Measurements from ENCODE around the gene ANKRD23.
A peak's percentile ranks its signal among the peaks of the same experiment; 100 is the strongest.
"Not testable (repeated sequence)": the region's sequence is repeated elsewhere in the genome, so short reads cannot be mapped to it uniquely, and the experiment has no call there.

The ANKRD23 gene

DNA sequence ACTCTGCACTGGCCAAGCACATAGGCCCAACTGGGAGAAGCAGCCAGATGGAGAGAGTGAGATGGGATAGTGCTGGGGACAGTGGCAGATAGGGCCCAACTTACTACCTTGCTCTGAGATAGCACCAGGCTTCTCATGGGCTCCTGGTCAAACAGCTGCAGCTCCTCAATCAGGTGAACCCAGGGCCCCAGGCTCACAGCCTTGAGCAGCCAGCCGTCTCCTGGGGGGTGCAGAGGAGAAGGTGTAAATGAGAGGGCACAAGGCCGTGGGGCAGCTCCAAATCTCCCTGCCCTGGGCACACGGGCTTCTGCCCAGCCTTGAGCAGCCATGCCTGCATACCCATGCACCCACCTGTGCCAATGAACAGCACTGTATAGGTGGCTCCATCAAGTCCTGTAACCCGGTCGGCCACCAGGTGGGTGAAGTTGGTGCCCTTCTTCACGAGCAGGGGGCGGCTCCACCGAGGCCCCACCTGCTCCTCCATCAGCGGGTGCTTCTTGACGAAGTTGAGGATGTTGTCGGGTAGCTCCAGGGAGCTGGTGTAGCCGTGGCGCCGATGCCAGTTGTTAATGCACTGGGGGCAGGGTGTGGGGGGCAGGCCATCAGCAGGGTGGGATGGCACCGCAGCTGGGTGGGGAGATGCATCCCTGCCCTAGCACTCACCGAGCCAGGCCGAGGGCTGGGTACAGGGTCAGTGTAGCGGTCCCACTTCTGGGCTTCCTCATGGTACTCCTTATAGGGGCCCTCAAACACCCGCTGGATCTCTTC, 19.9 kb upstream of the ANKRD23 start:
- no peak for DNase-seq (ENCODE audit: low read depth)

DNA sequence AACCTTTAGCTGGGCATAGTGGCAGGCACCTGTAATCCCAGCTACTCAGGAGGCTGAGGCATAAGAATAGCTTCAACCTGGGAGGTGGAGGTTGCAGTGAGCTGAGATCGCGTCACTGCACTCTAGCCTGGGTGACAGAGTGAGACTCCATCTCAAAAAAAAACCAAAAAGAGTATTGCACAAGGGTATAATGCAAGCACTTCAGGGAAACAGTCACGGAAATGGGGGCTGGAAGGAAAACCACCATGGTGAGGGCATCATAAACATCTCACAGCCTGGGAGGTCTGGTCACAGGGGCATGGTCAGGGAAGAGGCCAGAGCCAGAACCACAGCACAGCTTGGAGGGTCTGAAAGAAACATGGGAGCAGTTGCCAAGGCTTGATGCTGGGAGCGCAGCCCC, 19.2 kb upstream of the ANKRD23 start:
- DNase-seq (ENCODE audit: low read depth), result not testable (repeated sequence)

DNA sequence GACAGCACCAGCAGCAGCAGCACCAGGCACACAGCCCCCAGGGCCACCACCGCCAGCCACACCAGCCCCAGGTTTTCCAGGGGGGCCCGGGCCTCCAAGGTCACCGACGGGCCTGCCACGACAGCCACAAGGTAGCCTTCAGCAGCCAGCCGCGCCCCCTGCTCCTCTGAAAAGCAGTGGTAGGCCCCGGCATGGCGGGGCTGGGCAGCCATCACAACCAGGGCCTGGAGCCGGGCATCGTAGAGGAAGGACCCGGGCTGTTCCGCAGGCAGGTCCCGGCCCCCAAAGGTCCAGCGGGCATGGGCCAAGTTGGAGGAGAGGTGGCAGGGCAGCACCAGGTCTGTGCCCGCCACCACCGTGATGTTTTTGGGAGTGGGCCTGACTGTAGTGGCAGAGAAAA, 17.3 kb upstream of the ANKRD23 start:
- no peak for DNase-seq (ENCODE audit: low read depth)

DNA sequence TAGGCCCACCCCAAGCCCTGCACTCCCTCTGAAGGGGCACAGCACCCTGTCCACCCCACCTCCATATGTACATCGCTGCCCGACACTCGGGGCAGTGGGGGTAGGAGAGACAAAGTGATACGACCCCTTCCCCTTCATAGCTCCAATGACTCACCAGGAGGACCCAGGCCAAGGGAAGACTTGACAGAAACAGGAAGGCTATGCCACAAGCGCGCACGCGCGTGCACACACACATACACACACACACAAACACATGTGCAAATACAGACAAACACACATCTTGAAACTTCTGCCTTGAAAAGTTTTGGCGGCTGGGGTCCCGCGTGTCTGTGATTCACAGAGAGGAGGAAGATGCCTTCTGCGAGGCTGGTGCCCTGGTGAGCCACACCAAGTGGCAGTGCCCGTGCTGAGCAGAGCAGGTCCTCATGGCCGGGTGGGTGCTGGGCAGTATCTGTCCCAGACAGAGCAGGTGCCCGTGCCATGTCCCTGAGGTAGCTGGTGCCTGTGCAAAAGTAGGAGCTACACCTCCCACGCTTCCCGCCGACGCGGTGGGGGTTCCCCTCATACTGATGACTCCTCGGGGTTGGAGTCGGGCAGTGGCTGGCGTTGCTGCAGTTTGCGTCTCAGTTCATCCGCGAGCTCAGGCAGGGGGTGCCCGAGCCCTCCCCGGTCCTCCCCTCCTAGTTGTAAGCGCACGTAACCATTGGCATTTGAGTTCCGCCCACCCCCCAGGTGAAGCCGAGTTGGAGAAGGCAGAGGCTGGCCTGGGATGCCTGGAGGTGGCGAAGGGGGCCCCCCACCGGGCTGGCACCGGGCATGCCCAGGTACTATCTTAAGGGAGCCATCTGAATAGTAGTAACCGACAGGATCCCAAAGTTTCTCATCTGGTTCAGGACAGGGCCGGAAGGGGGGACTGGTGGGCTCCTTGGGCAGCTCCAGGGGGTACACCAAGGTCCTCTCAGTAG, 16.5 kb upstream of the ANKRD23 start:
- DNase-seq (ENCODE audit: low read depth), result no peak

DNA sequence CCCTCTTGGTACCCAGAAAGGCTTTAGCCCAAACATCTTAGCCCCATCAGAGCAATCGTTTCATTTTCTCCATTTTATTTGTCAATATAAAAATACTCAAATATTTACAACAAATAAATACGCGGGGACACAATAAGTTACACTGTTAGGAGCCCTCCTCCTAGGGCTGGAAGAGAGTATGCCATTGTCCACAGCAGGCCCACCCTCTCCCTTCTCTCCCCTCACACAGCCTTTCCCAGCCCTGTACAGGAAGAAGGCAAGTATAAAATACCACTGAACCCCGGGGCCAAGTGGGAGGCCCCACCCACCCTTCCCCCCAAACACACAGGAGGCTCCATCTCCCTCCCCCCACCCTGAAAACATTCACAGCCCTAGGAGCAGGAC, 15.9 kb upstream of the ANKRD23 start:
- DNase-seq (ENCODE audit: low read depth), result no peak

DNA sequence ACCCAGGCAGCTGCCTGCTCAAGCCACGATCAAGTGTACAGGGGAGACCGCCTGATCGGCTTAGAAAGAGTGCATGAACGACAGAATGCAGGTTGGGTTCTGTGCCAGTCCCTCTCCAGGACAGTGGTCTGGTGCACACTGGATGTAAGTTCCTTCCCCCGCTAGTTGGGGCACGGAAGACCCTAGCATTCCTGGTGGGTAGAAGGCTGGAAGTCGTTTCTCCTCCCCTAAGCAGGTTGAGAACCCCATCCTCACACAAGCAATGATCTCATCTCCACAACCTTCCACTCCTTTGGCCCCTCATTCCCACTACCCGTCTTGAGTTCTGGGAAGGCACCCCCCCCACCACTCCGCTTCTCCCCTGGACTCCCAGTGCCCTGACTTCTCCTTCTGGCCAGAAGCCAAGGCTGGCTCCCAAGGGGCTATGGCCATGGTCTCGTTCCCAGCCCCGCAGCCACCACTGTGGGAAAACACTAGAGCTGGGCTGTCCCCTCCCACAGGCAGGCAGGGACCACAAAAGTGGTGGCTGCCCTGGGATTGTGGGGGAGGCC, 15.4 kb upstream of the ANKRD23 start:
- DNase-seq (ENCODE audit: low read depth), result no peak

DNA sequence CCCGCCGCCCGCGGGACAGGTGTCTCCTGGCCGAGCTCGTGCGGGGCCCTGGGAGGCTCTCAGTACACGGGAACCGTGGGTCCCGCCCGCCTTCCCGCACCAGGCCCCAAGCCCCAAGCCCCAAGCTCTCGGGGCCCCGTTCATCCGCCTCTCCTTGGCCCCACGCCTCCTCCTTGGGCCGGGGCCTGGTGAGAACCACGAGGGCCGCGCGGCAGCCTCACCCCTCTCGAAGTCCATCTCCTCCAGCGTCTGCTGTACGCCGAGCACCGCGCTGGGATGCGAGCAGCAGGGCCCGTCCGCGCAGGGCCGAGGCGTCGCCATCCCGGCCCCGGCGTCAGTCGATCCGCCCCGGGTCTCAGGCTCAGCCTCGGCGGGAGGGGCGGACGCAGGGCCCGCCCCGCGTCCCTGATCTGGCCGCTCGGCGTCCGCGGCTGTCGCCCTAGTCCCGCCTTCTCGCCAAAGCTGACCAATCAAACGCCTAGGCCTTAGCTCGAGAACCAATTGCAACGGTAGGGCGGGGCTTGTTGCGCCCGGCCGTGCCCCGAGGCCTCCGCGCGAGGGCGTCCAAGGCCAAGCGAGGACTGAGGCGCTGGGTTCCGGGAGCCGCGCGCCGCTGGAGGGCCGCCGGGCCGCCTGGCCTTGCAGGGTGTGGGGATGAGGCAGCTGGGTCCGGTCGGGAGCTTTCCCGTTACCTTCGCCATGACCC, 14.0 kb upstream of the ANKRD23 start, which contains the start of gene ANKRD39:
ANKRD39 (minus strand) TSS at position 350 of the 706 bp plus-strand sequence; CDS start at position 321, 29 bp downstream.
- peak; percentile 97 for DNase-seq (ENCODE audit: low read depth)

DNA sequence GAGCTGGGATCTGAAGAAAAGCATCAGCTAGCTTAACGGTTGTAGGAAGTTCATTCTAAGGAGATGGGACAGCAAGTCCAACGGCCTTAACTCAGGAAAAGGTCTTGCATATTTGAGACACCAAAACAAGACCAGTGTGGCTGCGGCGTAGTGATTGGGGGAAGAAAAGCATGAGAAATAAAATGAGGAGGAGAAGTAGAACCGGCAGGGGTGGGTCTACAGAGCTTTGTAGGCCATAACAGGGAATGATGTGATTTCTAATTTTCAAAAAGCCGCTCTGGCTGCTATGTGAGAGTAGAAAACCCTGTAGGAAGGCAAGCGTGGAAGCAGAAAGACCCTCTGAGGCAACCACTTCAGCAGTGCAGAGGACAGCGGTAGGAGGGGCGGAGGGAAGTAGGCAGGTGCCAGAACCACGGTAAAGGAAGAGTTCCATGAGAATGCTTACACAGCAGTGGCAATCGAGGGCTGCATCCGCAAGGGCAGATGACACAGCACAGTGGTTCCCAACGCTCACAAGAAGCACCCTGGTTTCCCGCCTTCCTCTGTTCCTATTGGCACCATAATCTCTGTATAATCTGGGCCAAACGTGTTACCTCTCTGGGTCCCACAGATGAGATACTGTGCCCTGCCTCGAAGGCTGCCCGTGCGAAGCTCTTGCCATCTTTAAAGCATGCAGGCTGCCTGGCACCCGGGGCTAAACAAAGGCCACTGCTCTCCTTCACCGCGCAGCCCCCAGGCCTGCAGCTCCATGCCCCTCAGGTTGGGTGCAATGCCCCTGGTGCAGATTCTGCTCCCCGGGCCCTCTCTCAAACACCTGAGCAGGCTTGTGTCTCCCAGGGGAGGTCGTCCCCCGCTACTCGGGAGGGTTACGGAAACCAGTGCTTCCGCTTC, 13.2 kb upstream of the ANKRD23 start:
- DNase-seq (ENCODE audit: low read depth), result no peak

DNA sequence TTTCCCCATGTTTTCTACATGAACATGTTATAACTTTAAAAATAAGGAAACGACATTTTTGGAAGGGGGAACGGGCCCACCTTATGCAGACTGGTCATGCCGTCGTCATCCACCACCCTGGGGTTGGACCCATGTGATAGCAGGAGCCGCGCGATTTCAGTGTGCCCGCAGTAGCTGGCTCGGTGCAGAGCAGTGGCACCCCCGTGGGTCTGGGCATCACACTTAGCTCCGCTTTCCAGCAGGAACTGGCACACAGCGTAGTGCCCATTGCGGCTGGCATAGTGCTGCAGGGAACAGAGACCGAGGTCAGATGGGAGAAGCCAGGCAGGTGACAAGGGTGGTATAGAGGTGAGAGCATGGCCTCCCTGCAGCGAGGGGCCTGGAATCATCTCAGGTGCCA, 9.5 kb upstream of the ANKRD23 start:
- no peak for DNase-seq (ENCODE audit: low read depth)

DNA sequence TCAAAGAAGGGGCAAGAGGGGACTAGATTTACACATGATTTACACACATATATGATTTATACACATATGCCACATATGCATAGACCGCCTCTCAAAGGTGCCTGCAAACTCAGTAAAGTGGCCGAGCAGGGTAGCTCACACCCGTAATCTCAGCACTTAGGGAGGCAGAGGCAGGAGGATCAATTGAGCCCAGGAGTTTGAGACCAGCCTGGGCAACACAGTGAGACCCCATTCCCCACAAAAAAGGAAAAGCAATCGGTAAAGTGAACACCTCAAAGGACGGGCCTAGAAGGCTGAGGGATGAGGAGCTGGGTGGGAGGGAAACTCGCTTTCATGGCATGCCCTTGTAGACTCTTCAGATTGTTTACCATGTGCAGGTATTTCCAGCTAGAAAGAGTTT, 8.8 kb upstream of the ANKRD23 start:
- DNase-seq (ENCODE audit: low read depth), result no peak

DNA sequence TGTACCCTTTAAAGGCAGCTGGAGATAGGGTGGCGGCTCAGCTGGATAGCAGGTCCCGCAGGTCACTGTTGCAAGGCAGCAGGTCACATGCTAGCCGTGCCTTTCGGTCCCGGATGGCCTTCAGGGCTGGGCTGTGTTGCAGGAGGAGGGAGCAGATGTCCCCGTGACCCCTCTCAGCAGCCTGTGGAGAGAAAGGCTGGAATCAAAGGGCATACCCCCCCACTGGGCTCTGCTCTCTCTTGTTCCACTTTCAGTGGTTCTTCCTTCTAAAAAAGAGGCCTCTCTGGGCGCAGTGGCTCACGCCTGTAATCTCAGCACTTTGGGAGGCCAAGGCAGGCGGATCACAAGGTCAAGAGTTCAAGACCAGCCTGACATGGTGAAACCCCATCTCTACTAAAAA, 4.4 kb upstream of the ANKRD23 start:
- no peak for DNase-seq (ENCODE audit: low read depth)

DNA sequence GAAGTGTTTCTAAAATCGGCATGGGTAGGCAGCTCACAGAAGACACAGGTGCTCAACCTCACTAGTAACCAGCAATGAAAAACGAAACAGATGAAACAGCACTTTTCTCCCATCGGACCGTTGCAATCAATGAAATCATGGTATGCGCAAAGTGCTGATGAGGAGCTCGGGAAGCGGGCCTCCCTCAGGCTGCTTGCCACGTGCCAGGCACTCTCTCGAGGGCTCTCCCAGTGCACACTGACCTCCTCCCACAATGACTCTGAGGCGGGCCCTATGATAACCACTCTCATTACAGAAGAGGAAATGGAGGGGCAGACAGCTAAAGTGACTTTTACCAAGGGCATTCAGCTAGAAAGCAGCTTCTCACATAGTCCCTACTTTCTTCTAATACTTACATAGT, 3.8 kb upstream of the ANKRD23 start:
- DNase-seq (ENCODE audit: low read depth), result no peak

DNA sequence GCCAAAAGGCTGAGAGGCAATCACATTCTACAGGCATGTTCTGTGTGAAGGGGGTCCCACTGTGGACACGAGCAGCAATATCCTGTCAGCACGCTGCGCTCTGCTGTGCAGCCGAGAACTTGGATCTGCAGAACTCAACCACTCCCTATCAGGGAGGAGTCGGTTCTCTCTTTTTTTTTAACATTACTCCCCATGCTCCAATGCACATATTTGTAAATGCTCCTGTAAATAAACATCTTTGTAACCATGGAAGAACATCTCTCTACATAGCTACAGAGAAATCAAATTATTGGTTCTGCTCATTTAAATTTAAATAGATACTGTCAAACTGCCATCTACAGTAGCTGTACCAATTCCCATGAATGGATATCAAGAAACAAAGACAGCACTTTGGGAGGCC, 3.0 kb upstream of the ANKRD23 start:
- no peak for DNase-seq (ENCODE audit: low read depth)

DNA sequence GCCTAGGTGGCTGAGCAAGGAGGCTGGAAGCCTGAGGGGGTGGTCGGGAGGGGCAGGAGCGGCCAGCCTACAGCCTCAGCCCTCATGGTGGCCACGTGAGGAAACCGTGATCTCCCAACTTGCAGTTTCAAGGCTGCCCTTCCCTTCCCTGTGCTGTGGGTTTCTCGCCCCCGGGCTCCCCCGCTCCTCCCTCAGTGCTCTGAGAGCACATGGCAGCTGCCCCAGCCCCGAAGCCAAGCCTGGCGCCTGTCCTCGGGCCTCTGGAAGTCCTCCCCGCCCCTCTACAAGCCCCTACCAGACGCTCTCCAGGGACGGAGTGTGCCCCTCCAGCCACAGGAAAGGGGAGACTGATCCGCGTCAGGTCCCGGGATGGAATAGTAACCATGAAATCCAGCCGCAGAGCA, 586 bp upstream of the ANKRD23 start:
- DNase-seq (ENCODE audit: low read depth), result no peak

DNA sequence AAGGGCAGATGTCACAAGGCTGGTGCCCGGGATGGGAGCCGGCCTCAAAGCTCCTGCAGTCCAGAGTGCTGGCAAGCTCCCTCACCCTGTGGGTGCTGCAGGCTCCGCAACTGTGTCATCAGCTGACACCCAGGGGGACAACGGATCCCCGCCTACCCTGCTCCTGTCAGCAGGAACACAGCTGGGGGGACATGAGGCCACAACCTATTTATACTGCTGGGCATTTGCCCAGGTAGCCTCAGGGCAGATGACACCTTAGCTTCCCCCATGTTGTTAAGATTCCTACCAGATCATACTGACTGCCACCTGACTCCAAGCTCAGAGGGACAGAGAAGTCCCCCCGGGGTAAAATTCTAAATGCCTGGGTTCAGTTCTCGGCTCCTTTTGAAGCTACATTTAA, 1.2 kb downstream of the ANKRD23 start:
- no peak for DNase-seq (ENCODE audit: low read depth)

DNA sequence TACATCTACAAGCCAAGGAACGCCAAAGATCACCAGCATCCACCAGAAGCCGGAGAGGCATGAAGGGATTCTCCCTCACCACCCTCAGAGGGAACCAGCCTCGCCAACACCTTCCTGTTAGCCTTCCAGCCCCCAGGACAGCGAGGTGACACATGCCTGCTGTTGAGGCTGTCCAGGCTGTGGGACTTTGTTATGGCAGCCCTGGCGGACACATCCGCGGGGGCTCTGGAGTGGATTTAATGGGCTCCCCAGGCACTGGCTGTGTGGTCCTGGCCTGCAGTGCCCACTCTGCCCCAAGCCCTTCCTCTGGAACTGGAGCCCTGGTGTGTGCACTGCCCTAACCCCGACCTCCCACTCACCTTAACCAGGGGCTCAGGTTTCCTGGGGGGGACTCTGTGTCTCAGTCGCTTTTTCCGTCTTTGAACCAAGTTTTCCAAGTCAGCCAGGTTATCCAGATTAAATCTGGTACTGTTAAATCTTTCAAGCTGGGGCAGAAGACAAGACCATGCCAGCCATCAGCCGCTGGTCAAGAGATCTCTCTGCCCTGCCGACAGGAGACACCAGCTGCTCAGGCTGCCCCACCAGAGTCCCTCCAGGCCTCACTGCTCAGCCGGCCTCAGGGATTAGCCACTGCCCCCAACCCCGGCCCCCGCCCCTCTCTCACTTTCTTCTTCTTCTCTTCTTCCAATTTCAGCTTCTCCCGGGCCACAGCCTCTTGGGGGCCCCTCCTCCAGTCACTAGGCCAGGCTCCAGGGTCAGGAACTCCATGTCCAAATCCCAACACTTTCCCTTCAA, 1.9 kb downstream of the ANKRD23 start:
- DNase-seq (ENCODE audit: low read depth), result no peak

DNA sequence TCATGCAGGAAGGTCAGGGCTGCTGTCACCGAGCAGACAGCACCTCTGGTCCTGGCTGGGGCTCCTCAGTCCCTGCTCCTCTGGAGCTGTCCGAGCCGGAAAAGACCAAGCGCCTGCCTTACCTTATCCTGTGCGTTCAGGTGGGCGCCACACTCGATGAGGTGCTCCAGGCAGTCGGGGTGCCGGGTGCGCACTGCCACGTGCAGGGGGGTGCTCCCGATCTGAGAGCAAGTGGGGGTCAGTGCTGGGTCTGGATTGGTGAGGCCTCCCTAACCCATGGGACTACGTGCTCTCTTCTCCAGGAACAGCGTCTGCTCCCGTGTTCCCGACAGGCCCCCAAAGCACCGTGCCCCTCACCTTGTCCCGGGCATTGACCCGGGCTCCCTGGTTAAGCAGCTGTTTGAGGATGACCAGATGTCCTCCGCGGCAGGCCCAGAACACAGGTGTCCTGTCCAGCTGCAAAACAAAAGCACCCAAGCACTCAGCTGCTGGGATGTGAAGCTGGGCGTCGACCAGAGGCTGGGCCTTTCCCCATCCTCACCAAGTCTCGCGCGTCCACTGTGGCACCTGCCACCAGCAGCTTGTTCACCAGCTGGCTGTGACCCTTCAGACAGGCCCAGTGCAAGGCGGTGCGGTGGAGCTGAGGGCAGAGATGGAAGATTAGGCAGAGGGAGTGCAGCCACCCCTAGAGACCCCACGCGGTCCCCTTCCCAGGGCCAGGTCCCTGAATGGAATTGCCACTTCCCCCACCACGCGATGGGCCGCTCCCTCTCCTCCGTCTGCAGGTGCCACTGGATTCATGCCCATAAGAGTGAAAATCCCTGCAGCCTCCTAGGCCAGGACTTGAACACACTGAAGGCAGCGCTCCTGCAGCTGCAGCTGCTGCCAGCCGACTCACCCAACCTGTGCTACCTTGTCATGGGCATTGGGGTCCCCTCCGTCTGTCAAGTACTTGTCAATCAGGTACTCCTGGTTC, 3.7 kb downstream of the ANKRD23 start:
- no peak for DNase-seq (ENCODE audit: low read depth)

DNA sequence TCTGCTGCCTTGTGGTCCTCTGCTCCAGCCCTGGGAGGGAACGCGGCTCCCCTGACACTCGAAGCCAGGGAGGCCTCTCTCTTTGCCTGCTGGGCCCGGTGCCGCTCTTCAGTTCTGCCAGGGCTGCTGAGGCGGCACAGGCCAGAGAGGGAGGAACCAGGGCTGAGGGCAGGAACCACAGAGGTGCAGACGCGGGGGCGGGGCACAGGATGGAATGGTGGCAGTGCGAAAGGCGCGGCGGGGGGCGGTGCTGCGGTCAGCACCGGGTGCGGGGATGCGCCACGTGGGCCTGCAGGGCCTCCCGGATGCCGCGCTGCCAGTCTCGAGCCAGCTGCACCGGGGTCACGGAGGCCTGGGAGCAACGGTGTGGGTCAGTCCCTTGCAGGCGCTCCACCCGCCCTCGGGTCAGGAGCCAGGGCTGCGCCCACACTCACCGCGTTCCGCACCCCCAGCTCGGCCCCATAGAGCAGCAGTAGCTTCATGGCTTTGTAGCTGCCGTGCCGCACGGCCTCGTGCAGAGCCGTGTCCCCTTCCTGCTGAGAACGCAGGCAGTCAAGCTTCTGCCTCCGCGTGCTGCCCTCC, 4.4 kb downstream of the ANKRD23 start:
- DNase-seq (ENCODE audit: low read depth), result no peak
